ENCODE data around the gene CTNNA3. TPM values are rescaled to one million over a fixed set of nuclear protein-coding genes. Genes with fewer than 3 reads are reported as not detected.

Gene CTNNA3
- total RNA-seq, 1 experiment from 2014 or later: not detected

DNA sequence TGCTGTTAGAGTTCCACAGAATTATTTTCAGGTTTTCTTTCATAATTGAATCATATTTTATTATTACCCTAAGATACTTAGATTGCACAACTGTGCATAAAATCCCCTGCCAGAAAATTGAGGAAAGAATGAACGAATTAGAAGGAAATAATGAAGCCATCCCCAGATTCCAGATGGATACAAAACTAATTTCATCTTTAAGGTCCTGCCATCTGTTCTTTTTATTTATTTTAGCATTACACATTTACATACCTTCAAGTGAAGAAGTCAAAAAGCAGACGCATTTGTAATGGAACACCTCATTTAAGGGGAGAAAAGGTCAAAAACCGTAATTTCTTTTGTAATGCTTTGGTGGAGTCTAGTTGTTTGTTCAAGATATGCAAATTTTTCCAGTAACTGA lies 847.1 kb downstream of the CTNNA3 start:
- Mint-ChIP-seq H3K9me3 (ENCODE audit: low read depth, unreplicated experiment) (no peaks in the 10 kb centered on the region), H3K4me1 (ENCODE audit: low read depth, unreplicated experiment) (peaks cover 8% of the 10 kb centered on the region), H3K36me3 (ENCODE audit: insufficient read depth, unreplicated experiment) (no peaks in the 10 kb centered on the region), H3K27ac (ENCODE audit: unreplicated experiment) (no peak overlapping the region), H3K4me3 (ENCODE audit: low read depth, unreplicated experiment) (no peak overlapping the region), H3K27me3 (ENCODE audit: unreplicated experiment) (no peaks in the 10 kb centered on the region)
- intact Hi-C loops (cut with micrococcal nuclease; ENCODE audit: unreplicated experiment): no loop called here
- TF ChIP-seq, protein P1, sequence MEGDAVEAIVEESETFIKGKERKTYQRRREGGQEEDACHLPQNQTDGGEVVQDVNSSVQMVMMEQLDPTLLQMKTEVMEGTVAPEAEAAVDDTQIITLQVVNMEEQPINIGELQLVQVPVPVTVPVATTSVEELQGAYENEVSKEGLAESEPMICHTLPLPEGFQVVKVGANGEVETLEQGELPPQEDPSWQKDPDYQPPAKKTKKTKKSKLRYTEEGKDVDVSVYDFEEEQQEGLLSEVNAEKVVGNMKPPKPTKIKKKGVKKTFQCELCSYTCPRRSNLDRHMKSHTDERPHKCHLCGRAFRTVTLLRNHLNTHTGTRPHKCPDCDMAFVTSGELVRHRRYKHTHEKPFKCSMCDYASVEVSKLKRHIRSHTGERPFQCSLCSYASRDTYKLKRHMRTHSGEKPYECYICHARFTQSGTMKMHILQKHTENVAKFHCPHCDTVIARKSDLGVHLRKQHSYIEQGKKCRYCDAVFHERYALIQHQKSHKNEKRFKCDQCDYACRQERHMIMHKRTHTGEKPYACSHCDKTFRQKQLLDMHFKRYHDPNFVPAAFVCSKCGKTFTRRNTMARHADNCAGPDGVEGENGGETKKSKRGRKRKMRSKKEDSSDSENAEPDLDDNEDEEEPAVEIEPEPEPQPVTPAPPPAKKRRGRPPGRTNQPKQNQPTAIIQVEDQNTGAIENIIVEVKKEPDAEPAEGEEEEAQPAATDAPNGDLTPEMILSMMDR (IDR thresholded peaks at IDR 0.05; ENCODE audit: unreplicated experiment): no peak
- no TSS peak for BruUV-seq (replicated peaks)
- CTCF ChIA-PET: no interaction called here
- no peak for DNase-seq

DNA sequence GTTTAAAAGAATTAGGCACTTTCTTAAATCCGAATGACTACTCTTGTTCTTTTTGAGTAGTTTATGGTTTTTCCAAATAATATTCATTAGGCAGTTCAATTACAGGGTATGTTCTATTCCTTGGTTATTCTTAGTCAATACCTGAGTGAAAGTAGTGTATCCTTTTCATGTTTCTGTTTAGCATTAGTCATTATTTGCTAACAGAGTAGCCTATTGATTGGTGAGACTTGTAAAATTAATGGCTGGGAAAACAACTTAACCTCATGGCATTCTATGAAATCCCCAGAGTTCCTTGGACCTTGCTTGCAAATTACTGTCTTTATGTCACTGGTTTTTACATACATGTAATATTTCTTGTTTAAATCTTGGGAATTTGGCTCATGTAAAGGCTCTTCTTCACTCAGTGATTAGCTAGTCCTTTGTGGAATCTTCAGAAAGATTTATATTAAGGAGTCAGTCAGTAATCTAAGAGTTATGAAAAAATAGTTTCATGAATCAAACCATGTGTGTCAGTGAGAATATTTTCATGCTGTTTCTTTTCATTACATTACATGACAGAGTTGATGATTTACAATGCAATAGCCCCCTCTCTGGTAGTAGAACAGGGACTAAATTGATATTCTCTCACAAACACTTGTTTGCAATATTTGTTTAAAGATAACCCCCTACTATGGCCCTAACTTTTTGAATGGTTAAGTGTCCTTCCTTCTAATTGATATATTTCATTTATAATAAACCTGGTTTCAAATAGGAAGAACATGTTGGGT lies 851.6 kb downstream of the CTNNA3 start:
- intact Hi-C loops (cut with micrococcal nuclease; ENCODE audit: unreplicated experiment): no loop called here
- CTCF ChIA-PET: no interaction called here
- Mint-ChIP-seq H3K4me1 (ENCODE audit: low read depth, unreplicated experiment) (peaks cover 29% of the 10 kb centered on the region), H3K27me3 (ENCODE audit: unreplicated experiment) (no peaks in the 10 kb centered on the region), H3K9me3 (ENCODE audit: low read depth, unreplicated experiment) (no peaks in the 10 kb centered on the region), H3K4me3 (ENCODE audit: low read depth, unreplicated experiment) (no peak overlapping the region), H3K36me3 (ENCODE audit: insufficient read depth, unreplicated experiment) (peaks cover 6% of the 10 kb centered on the region), H3K27ac (ENCODE audit: unreplicated experiment) (peak overlapping the region; percentile 11)
- DNase-seq: no peak
- no TSS peak for BruUV-seq (replicated peaks)
- TF ChIP-seq, protein P1 (IDR thresholded peaks at IDR 0.05; ENCODE audit: unreplicated experiment): no peak

DNA sequence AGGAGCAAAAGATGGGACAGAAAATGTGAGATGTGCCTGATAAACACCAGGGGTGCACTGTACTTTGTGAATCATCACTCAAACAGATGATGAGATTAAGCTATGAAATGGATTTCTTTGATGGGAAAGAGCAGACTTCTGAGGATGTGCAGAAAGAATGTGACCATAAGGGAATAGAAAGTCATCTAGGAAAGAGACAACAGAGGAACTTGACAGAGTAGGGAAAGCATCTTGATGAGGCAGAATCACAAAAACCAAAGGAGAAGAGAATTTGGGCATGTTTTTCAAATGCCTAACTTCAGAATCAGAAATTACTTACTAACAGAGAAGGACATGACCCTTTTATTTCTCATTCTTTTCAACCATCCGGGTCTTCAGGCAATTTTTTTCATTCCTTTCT lies 852.6 kb downstream of the CTNNA3 start:
- Mint-ChIP-seq H3K4me3 (ENCODE audit: low read depth, unreplicated experiment) (no peak overlapping the region), H3K36me3 (ENCODE audit: insufficient read depth, unreplicated experiment) (peaks cover 6% of the 10 kb centered on the region), H3K27me3 (ENCODE audit: unreplicated experiment) (no peaks in the 10 kb centered on the region), H3K4me1 (ENCODE audit: low read depth, unreplicated experiment) (peaks cover 29% of the 10 kb centered on the region), H3K9me3 (ENCODE audit: low read depth, unreplicated experiment) (no peaks in the 10 kb centered on the region), H3K27ac (ENCODE audit: unreplicated experiment) (peak overlapping the region; percentile 27)
- BruUV-seq (replicated peaks): no TSS peak
- TF ChIP-seq, protein P1 (IDR thresholded peaks at IDR 0.05; ENCODE audit: unreplicated experiment): no peak
- CTCF ChIA-PET: interaction anchor here (0.9 kb wide), 1 partner anchor 38 kb away, joined by 3 read pairs; no protein-coding TSS in a partner anchor
- intact Hi-C loops (cut with micrococcal nuclease; ENCODE audit: unreplicated experiment): no loop called here
- DNase-seq: no peak

DNA sequence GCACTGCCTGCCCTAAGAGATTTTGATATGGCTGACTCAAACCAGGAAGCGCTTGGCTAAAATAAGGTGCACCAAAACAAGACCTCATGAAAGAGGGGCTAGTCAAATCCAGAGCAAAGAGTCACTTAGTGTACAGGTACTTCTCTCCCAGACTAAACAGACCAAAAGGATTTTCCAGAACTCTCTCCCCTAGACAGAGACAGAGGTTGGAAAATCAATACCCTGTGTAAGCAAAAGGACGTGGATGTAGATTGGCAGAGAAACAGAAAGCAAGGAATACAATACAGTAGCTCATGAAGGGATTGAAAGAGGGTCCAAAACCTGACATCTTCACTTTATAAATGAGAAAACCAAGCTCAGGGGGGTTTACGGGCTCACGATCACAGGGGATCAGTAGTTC lies 853.1 kb downstream of the CTNNA3 start:
- peaks cover 6% of the 10 kb centered on the region for H3K36me3 Mint-ChIP-seq (ENCODE audit: insufficient read depth, unreplicated experiment)
- H3K27me3 Mint-ChIP-seq (ENCODE audit: unreplicated experiment): no peaks in the 10 kb centered on the region
- no peaks in the 10 kb centered on the region for H3K9me3 Mint-ChIP-seq (ENCODE audit: low read depth, unreplicated experiment)
- H3K4me3 Mint-ChIP-seq (ENCODE audit: low read depth, unreplicated experiment): no peak overlapping the region
- TF ChIP-seq, protein P1 (IDR thresholded peaks at IDR 0.05; ENCODE audit: unreplicated experiment): no peak
- CTCF ChIA-PET: interaction anchor here (0.6 to 0.9 kb wide), 2 partner anchors 37 to 976 kb away, joined by 3 read pairs; no protein-coding TSS in a partner anchor
- intact Hi-C loops (cut with micrococcal nuclease; ENCODE audit: unreplicated experiment): no loop called here
- peak overlapping the region; percentile 27 for H3K27ac Mint-ChIP-seq (ENCODE audit: unreplicated experiment)
- H3K4me1 Mint-ChIP-seq (ENCODE audit: low read depth, unreplicated experiment): peaks cover 35% of the 10 kb centered on the region
- no peak for DNase-seq
- BruUV-seq (replicated peaks): no TSS peak
